ENCODE results near the gene NVL. TPM values are rescaled to one million over a fixed set of nuclear protein-coding genes. Genes with fewer than 3 reads are reported as not detected.

Gene NVL
- total and polyA plus RNA-seq, 2 experiments from 2014 or later = 24.0 to 32.7 TPM

- Histone ChIP-seq H3K27ac (no peak overlapping the region), H3K4me1 (ENCODE audit: low read depth) (no peaks in the 10 kb centered on the region), H3K36me3 (peaks cover 12% of the 10 kb centered on the region), H3K9me3 (ENCODE audit: low read depth) (no peaks in the 10 kb centered on the region), H3K4me3 (no peak overlapping the region), H3K27me3 (no peaks in the 10 kb centered on the region)
- DNase-seq (ENCODE audit: low read depth in 1 of 2, low spot score in 1 of 2) = no peak
- TF ChIP-seq CTCF (IDR thresholded peaks at IDR 0.05; ENCODE audit: low read depth, low read length) = no peak
These were observed 92.7 kb downstream of the NVL start for GRCh38 chr1:224237119-224237881.

- no peak for TF ChIP-seq CTCF (IDR thresholded peaks at IDR 0.05; ENCODE audit: low read depth, low read length)
- H3K4me3 ChIP-seq = no peak overlapping the region
- DNase-seq (ENCODE audit: low read depth in 1 of 2, low spot score in 1 of 2) = no peak
These were observed 94.0 kb downstream of the NVL start for GRCh38 chr1:224235813-224236493.

GRCh38 chr1:224234017-224234416 is 96.0 kb downstream of the NVL start:
- Histone ChIP-seq H3K4me3 (no peak overlapping the region), H3K4me1 (ENCODE audit: low read depth) (no peaks in the 10 kb centered on the region), H3K27ac (no peak overlapping the region), H3K9me3 (ENCODE audit: low read depth) (no peaks in the 10 kb centered on the region), H3K27me3 (no peaks in the 10 kb centered on the region), H3K36me3 (peaks cover 25% of the 10 kb centered on the region)
- no peak for TF ChIP-seq CTCF (IDR thresholded peaks at IDR 0.05; ENCODE audit: low read depth, low read length)
- DNase-seq (ENCODE audit: low read depth in 1 of 2, low spot score in 1 of 2) = no peak

More at GRCh38 chr1:224235813-224236493, 94.0 kb downstream of the NVL start:
- no peaks in the 10 kb centered on the region for H3K27me3 ChIP-seq
- no peaks in the 10 kb centered on the region for H3K9me3 ChIP-seq (ENCODE audit: low read depth)
- H3K27ac ChIP-seq = no peak overlapping the region
- H3K4me1 ChIP-seq (ENCODE audit: low read depth) = no peaks in the 10 kb centered on the region
- H3K36me3 ChIP-seq = peaks cover 18% of the 10 kb centered on the region

GRCh38 chr1:224226849-224227502 is 103.0 kb downstream of the NVL start:
- H3K4me1 ChIP-seq (ENCODE audit: low read depth) = peaks cover 11% of the 10 kb centered on the region
- H3K9me3 ChIP-seq (ENCODE audit: low read depth) = no peaks in the 10 kb centered on the region
- no peak overlapping the region for H3K4me3 ChIP-seq
- no peak for DNase-seq (ENCODE audit: low read depth in 1 of 2, low spot score in 1 of 2)
- no peaks in the 10 kb centered on the region for H3K27me3 ChIP-seq
- peaks cover 18% of the 10 kb centered on the region for H3K36me3 ChIP-seq
- H3K27ac ChIP-seq = peak overlapping the region; percentile 43
- no peak for TF ChIP-seq CTCF (IDR thresholded peaks at IDR 0.05; ENCODE audit: low read depth, low read length)

- DNase-seq (ENCODE audit: low read depth in 1 of 2, low spot score in 1 of 2) = peak; percentile 26 to 78
- no peaks in the 10 kb centered on the region for H3K9me3 ChIP-seq (ENCODE audit: low read depth)
- peak overlapping the region; percentile 72 for H3K27ac ChIP-seq
- peaks cover 5% of the 10 kb centered on the region for H3K36me3 ChIP-seq
- no peak for TF ChIP-seq CTCF (IDR thresholded peaks at IDR 0.05; ENCODE audit: low read depth, low read length)
- H3K27me3 ChIP-seq = no peaks in the 10 kb centered on the region
- no peak overlapping the region for H3K4me3 ChIP-seq
- peaks cover 11% of the 10 kb centered on the region for H3K4me1 ChIP-seq (ENCODE audit: low read depth)
These were observed 105.9 kb downstream of the NVL start for GRCh38 chr1:224223819-224224714.
